Mesendoderm (in vitro differentiated cells): ENCODE measurements around the gene ITGA11.

ENCODE experiments used
- DNase-seq: peaks from one replicate; pipeline ENCODE4 v3.0.0; 2013
- H2AK5ac ChIP-seq: 2 replicates; pipeline ENCODE4 v1.6.1; 2013; ENCODE audit warnings: low read length, inconsistent platforms
- H2BK120ac ChIP-seq: 2 replicates; pipeline ENCODE4 v1.6.1; 2013; ENCODE audit warnings: low read depth, mild to moderate bottlenecking, low read length, moderate library complexity, mixed read lengths
- H2BK15ac ChIP-seq: replicated peaks from 2 replicates; pipeline ENCODE4 v1.6.1; 2013; ENCODE audit warnings: low read depth, mild to moderate bottlenecking, moderate library complexity
- H2BK5ac ChIP-seq: 2 replicates; pipeline ENCODE4 v1.6.1; 2013; ENCODE audit warnings: low read length, inconsistent platforms
- H3K18ac ChIP-seq: 2 replicates; pipeline ENCODE4 v1.6.1; 2013; ENCODE audit warnings: mild to moderate bottlenecking, low read length, mixed read lengths
- H3K23ac ChIP-seq: one replicate; pipeline ENCODE4 v1.6.1; 2013; ENCODE audit warnings: low read length
- H3K27ac ChIP-seq: 2 replicates; pipeline ENCODE4 v1.5.1; 2013; ENCODE audit warnings: low read depth, mild to moderate bottlenecking, inconsistent platforms, low read length, moderate library complexity
- H3K27me3 ChIP-seq: 2 replicates; pipeline ENCODE4 v1.6.1; 2013; ENCODE audit warnings: low read length, control low read depth, mild to moderate bottlenecking, inconsistent platforms; ENCODE audit not compliant: insufficient read depth, poor library complexity
- H3K36me3 ChIP-seq: 2 replicates; pipeline ENCODE4 v1.6.1; 2013; ENCODE audit warnings: low read length, inconsistent platforms; ENCODE audit not compliant: control insufficient read depth, insufficient read depth
- H3K4ac ChIP-seq: one replicate; pipeline ENCODE4 v1.6.1; 2013; ENCODE audit warnings: low read depth, mild to moderate bottlenecking, low read length, moderate library complexity
- H3K4me1 ChIP-seq: 2 replicates; pipeline ENCODE4 v1.6.1; 2013; ENCODE audit warnings: low read depth, low read length, inconsistent platforms; ENCODE audit not compliant: control insufficient read depth
- H3K4me2 ChIP-seq: 2 replicates; pipeline ENCODE4 v1.6.1; 2013; ENCODE audit warnings: low read length
- H3K4me3 ChIP-seq: 2 replicates; pipeline ENCODE4 v1.5.1; 2013; ENCODE audit warnings: mild to moderate bottlenecking, low read length
- H3K56ac ChIP-seq: one replicate; pipeline ENCODE4 v1.6.1; 2013; ENCODE audit warnings: low read length
- H3K79me1 ChIP-seq: 2 replicates; pipeline ENCODE4 v1.6.1; 2013; ENCODE audit warnings: low read length, inconsistent platforms
- H3K79me2 ChIP-seq: 2 replicates; pipeline ENCODE4 v1.6.1; 2013; ENCODE audit warnings: mild to moderate bottlenecking, low read length; ENCODE audit not compliant: control insufficient read depth, insufficient read depth
- H3K9ac ChIP-seq: 2 replicates; pipeline ENCODE4 v1.6.1; 2013; ENCODE audit warnings: low read length, inconsistent platforms
- H4K5ac ChIP-seq: one replicate; pipeline ENCODE4 v1.6.1; 2013; ENCODE audit warnings: low read length
- H4K8ac ChIP-seq: one replicate; pipeline ENCODE4 v1.6.1; 2013; ENCODE audit warnings: low read depth, mild to moderate bottlenecking, control low read depth, low read length, moderate library complexity
- WGBS: extraction: QIAGEN DNeasy Blood & Tissue Kit; methylation state at CpG from one replicate; pipeline ENCODE4 v1.1.7; 2013; ENCODE audit warnings: low lambda C conversion rate, missing lambda C conversion rate; ENCODE audit not compliant: insufficient coverage; ENCODE audit errors: extremely low coverage; 5-methylcytosine and 5-hydroxymethylcytosine counted together

Gene ITGA11

DNA sequence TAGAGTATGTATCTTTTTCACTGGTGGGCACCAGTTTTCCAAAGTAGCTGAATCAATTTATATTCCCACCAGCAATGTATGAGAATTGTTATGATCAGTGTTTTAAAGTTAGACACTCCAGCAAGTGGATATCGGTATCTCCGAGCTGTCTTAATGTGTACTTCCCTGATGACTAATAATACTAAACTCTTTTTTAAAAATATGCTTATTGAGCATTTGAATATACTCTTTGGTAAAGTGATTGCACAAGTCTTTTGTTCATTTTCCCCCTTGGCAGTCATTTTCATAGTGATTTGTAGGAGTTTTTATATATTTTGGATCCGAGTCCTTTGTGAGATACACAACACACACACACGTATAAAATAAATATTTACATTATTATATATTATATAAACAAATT is 166.9 kb downstream of the ITGA11 start:
- Histone ChIP-seq H2BK15ac (no peak overlapping the region), H3K79me2 (no peaks in the 10 kb centered on the region), H3K36me3 (no peaks in the 10 kb centered on the region), H3K4me3 (no peak overlapping the region), H3K27ac (no peak overlapping the region), H3K4me1 (no peaks in the 10 kb centered on the region), H2AK5ac (no peak overlapping the region), H3K56ac (no peak overlapping the region), H3K79me1 (no peaks in the 10 kb centered on the region), H4K8ac (no peak overlapping the region), H3K23ac (no peak overlapping the region), H3K4me2 (no peak overlapping the region), H2BK5ac (no peak overlapping the region), H4K5ac (no peak overlapping the region), H3K27me3 (no peaks in the 10 kb centered on the region), H3K9ac (no peak overlapping the region), H2BK120ac (no peak overlapping the region), H3K4ac (no peak overlapping the region), H3K18ac (no peak overlapping the region)
- WGBS: no CpG with 5 or more reads among the region's 4 CpGs
- no peak for DNase-seq

DNA sequence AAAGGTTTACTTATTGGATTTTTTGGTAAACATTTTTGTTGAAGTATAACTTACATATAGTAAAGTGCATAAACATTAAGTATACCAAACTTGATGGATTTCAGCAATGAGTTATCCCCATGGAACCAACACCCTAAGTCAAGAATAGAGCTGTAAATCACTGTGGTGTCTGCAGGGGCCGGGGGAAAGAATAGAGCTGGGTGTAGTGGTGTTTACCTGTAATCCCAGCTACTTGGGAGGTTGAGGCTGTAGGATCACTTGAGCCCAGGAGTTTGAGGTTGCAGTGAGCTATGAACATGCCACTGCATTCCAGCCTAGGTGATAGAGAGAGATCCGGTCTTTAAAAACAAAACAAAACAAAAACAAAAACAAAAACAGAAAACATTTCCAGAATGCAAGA is 167.7 kb downstream of the ITGA11 start:
- Histone ChIP-seq H3K36me3 (no peaks in the 10 kb centered on the region), H2AK5ac (no peak overlapping the region), H3K27me3 (no peaks in the 10 kb centered on the region), H3K23ac (no peak overlapping the region), H3K79me1 (no peaks in the 10 kb centered on the region), H3K18ac (no peak overlapping the region), H3K4ac (no peak overlapping the region), H3K56ac (no peak overlapping the region), H4K8ac (no peak overlapping the region), H2BK120ac (no peak overlapping the region), H4K5ac (no peak overlapping the region), H3K4me3 (no peak overlapping the region), H3K9ac (no peak overlapping the region), H3K4me1 (no peaks in the 10 kb centered on the region), H2BK5ac (no peak overlapping the region), H2BK15ac (no peak overlapping the region), H3K27ac (no peak overlapping the region), H3K79me2 (no peaks in the 10 kb centered on the region), H3K4me2 (no peak overlapping the region)
- WGBS: no CpG with 5 or more reads among the region's 2 CpGs
- DNase-seq: no peak

DNA sequence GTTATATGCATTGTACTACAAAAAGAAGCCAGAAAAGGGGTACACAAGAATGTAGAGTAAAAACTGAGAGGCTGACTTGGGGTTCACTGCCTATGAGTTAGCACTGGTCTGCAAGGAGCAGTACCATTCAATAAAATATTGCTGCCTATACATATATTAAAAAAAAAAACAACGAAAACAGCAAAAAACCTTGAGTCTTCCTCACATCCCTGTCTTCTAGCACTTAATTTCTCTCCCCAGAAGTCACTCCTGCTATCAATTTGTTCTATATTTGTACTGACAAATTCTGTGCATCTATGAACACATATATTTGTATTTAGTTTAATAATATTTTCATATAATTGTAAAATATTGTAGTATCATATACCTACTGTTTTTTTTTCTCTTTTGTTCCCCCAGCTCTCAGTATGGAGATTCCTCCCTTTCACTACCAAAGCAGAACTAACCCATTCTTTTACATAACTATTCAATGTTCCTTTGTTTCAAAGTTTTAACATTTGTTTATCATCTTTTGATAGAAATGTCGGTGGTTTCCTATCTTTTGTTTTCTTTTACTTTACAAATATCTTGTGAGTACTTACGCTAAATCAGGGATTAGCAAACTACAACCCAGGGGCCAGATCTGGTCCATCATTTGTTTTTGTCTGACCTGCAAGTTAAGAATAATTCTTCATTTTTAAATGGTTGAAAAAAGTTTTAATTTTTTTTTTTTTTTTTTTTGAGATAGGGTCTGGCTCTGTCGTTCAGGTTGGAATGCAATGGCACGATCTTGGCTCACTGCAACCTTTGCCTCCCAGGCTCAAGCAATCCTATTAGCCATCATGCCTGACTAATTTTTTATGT is 169.2 kb downstream of the ITGA11 start:
- Histone ChIP-seq H2BK120ac (no peak overlapping the region), H3K27me3 (no peaks in the 10 kb centered on the region), H4K5ac (no peak overlapping the region), H2BK15ac (no peak overlapping the region), H3K56ac (no peak overlapping the region), H3K79me1 (no peaks in the 10 kb centered on the region), H3K4me3 (no peak overlapping the region), H3K36me3 (no peaks in the 10 kb centered on the region), H3K4me2 (no peak overlapping the region), H3K9ac (no peak overlapping the region), H3K18ac (no peak overlapping the region), H3K23ac (no peak overlapping the region), H2AK5ac (no peak overlapping the region), H3K4me1 (no peaks in the 10 kb centered on the region), H3K27ac (no peak overlapping the region), H3K4ac (no peak overlapping the region), H4K8ac (no peak overlapping the region), H2BK5ac (no peak overlapping the region), H3K79me2 (no peaks in the 10 kb centered on the region)
- DNase-seq: no peak
- WGBS: no CpG with 5 or more reads among the region's 5 CpGs

DNA sequence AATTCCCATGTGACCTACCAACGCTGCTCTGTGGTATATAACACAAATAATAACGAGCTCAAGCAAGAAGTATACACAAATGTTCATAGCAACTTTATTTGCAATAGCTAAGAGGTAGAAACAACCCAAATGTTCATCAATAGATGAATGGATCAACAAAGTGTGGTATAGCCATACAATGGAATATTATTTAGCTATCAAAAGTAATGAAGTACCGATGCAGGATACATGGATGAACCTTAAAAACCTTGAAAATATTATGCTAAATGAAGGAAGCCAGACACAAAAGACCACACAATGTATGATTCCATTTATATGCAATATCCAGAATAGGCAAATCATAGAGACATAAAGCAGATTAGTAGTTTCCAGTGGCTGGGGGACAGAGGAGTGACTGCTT is 170.0 kb downstream of the ITGA11 start:
- H3K79me1 ChIP-seq: no peaks in the 10 kb centered on the region
- H2BK15ac ChIP-seq: no peak overlapping the region
- no peak overlapping the region for H3K4me3 ChIP-seq
- no peaks in the 10 kb centered on the region for H3K4me1 ChIP-seq
- no peak overlapping the region for H3K18ac ChIP-seq
- H3K27me3 ChIP-seq: no peaks in the 10 kb centered on the region
- H2BK120ac ChIP-seq: no peak overlapping the region
- no peak overlapping the region for H4K8ac ChIP-seq
- H4K5ac ChIP-seq: no peak overlapping the region
- H3K4me2 ChIP-seq: no peak overlapping the region
- no peak for DNase-seq
- H3K4ac ChIP-seq: no peak overlapping the region
- H3K27ac ChIP-seq: no peak overlapping the region
- no peaks in the 10 kb centered on the region for H3K36me3 ChIP-seq
- H3K9ac ChIP-seq: no peak overlapping the region
- H3K79me2 ChIP-seq: no peaks in the 10 kb centered on the region
- no peak overlapping the region for H3K56ac ChIP-seq
- no peak overlapping the region for H3K23ac ChIP-seq
- WGBS: no CpG with 5 or more reads among the region's 3 CpGs
- H2BK5ac ChIP-seq: no peak overlapping the region
- H2AK5ac ChIP-seq: no peak overlapping the region

DNA sequence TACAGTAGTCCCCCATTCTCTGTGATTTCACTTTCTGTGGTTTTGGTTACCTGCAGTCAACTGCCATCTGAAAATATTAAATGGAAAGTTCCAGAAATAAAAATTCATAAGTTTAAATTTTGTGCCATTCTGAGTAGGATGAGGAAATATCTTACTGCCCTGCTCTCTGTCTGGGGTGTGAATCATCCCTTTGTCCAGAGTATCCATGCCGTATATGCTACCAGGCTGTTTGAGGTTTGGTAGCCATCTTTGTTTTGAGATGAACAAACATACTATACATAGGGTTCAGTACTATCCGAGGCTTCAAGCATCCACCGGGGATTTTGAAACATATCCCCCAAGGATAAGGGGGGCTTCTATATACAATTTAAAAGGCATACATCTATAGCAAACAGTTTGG is 170.7 kb downstream of the ITGA11 start:
- no peaks in the 10 kb centered on the region for H3K79me2 ChIP-seq
- no peak overlapping the region for H2BK120ac ChIP-seq
- H3K9ac ChIP-seq: no peak overlapping the region
- no peaks in the 10 kb centered on the region for H3K4me1 ChIP-seq
- no peak overlapping the region for H4K5ac ChIP-seq
- no CpG with 5 or more reads among the region's 3 CpGs for WGBS
- no peak overlapping the region for H2AK5ac ChIP-seq
- DNase-seq: no peak
- no peak overlapping the region for H3K56ac ChIP-seq
- H2BK5ac ChIP-seq: no peak overlapping the region
- no peaks in the 10 kb centered on the region for H3K27me3 ChIP-seq
- no peak overlapping the region for H3K4me2 ChIP-seq
- no peak overlapping the region for H3K27ac ChIP-seq
- H3K18ac ChIP-seq: no peak overlapping the region
- H2BK15ac ChIP-seq: no peak overlapping the region
- no peaks in the 10 kb centered on the region for H3K36me3 ChIP-seq
- no peak overlapping the region for H3K4ac ChIP-seq
- no peak overlapping the region for H4K8ac ChIP-seq
- no peaks in the 10 kb centered on the region for H3K79me1 ChIP-seq
- H3K4me3 ChIP-seq: no peak overlapping the region
- no peak overlapping the region for H3K23ac ChIP-seq

DNA sequence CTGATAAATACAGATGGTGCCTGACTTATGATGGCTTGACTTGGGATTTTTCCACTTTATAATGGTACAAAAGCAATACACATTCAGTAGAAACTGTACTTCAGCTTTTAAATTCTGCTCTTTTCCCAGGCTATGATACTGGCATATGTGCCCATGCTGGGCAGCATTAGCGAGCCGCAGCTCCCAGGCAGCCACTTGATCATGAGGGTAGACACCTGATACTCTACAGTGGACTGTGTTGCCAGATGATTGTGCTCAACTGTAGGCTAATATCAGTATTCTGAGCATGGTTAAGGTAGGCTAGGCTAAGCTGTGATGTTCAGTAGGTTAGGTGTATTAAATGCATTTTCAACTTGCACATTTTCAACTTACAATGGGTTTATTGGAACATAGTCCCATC is 172.1 kb downstream of the ITGA11 start:
- Histone ChIP-seq H4K8ac (no peak overlapping the region), H3K23ac (no peak overlapping the region), H3K27ac (no peak overlapping the region), H3K9ac (no peak overlapping the region), H2BK5ac (no peak overlapping the region), H3K4me2 (no peak overlapping the region), H3K56ac (no peak overlapping the region), H3K4me1 (no peaks in the 10 kb centered on the region), H3K27me3 (no peaks in the 10 kb centered on the region), H2BK15ac (no peak overlapping the region), H2BK120ac (no peak overlapping the region), H4K5ac (no peak overlapping the region), H3K79me1 (no peaks in the 10 kb centered on the region), H3K4ac (no peak overlapping the region), H2AK5ac (no peak overlapping the region), H3K79me2 (no peaks in the 10 kb centered on the region), H3K18ac (no peak overlapping the region), H3K36me3 (no peaks in the 10 kb centered on the region), H3K4me3 (no peak overlapping the region)
- no peak for DNase-seq
- no CpG with 5 or more reads among the region's 2 CpGs for WGBS
